A549 treated with ZK216348 at 1 μM for 4 hours (cell line): ENCODE results near the gene PLEKHG5. TPM values are rescaled to one million over a fixed set of nuclear protein-coding genes. Genes with fewer than 3 reads are reported as not detected.

Source experiments
- total RNA-seq: library from RNA; stranded (reverse); fragments of 200-300 nt; extraction: Qiagen RNA extraction; gene quantifications from 5 replicates; pipeline ENCODE4 v1.2.3, GENCODE V29; 2022; ENCODE audit warnings: low read depth

Gene PLEKHG5
- 1.8 to 5.2 TPM (median 3.3 TPM) in 5 replicates for total RNA-seq

GRCh38 chr1:6491480-6491962 is at the start of gene PLEKHG5:
TSS of gene PLEKHG5 (minus strand) at chr1:6491667. CDS start at chr1:6477571, 14,096 bp downstream.

GRCh38 chr1:6466023-6466422 is 25.4 kb downstream of the PLEKHG5 start, which contains the start of gene TNFRSF25:
TSS of gene TNFRSF25 (minus strand) at chr1:6466173. CDS start at chr1:6466107, 66 bp downstream.

GRCh38 chr1:6424619-6425593 is 66.6 kb downstream of the PLEKHG5 start, which contains the start of gene ESPN:
TSS of gene ESPN (plus strand) at chr1:6424776. CDS start at chr1:6424956, 180 bp downstream.

GRCh38 chr1:6419804-6420453 is 71.5 kb downstream of the PLEKHG5 start, which contains the start of gene HES2:
TSS of gene HES2 (minus strand) at chr1:6419919. CDS start at chr1:6419820, 99 bp downstream.

Other genes with a start within 250 kb of the PLEKHG5 start
- not detected in 5 replicates for gene HES3, start 247.5 kb downstream of the PLEKHG5 start, total RNA-seq
- 1.3 to 2.6 TPM (median 2.0 TPM) in 5 replicates for gene GPR153, start 230.6 kb downstream of the PLEKHG5 start, total RNA-seq
- gene ACOT7, start 97.9 kb downstream of the PLEKHG5 start, total RNA-seq, result 45.4 to 93.5 TPM (median 86.6 TPM) in 5 replicates
- gene HES2, start 71.7 kb downstream of the PLEKHG5 start, total RNA-seq, result 2.2 to 5.3 TPM (median 4.2 TPM) in 5 replicates
- 0.17 to 0.54 TPM (median 0.40 TPM) in 4 of 5 replicates, not detected in the other for gene ESPN, start 66.9 kb downstream of the PLEKHG5 start, total RNA-seq
- 2.8 to 5.1 TPM (median 3.7 TPM) in 5 replicates for gene TNFRSF25, start 25.5 kb downstream of the PLEKHG5 start, total RNA-seq
- gene NOL9, start 62.8 kb upstream of the PLEKHG5 start, total RNA-seq, result 3.4 to 4.9 TPM (median 4.0 TPM) in 5 replicates
- gene TAS1R1, start 63.6 kb upstream of the PLEKHG5 start, total RNA-seq, result not detected in 5 replicates
- 11.3 to 18.0 TPM (median 16.1 TPM) in 5 replicates for gene ZBTB48, start 88.3 kb upstream of the PLEKHG5 start, total RNA-seq
- 12.5 to 27.4 TPM (median 23.8 TPM) in 5 replicates for gene KLHL21, start 111.2 kb upstream of the PLEKHG5 start, total RNA-seq
- gene PHF13, start 122.1 kb upstream of the PLEKHG5 start, total RNA-seq, result 7.4 to 10.0 TPM (median 9.2 TPM) in 5 replicates
- gene THAP3, start 133.2 kb upstream of the PLEKHG5 start, total RNA-seq, result 10.2 to 18.2 TPM (median 15.6 TPM) in 5 replicates
- gene DNAJC11, start 210.1 kb upstream of the PLEKHG5 start, total RNA-seq, result 33.9 to 36.2 TPM (median 35.3 TPM) in 5 replicates